Panc1 (cell line): Measurements from ENCODE around the gene APLNR. TPM values are rescaled to one million over a fixed set of nuclear protein-coding genes. Genes with fewer than 3 reads are reported as not detected.

Source experiments
- ATAC-seq: fragments of 200-7000 bp; cut with Tn5 transposase; 2 replicates; pipeline ENCODE4 v1.9.1; 2020; ENCODE audit warnings: mild to moderate bottlenecking, moderate library complexity
- BruUV-seq: library from RNA; stranded (reverse); fragments of 400-500 nt; replicated peaks from 2 replicates; lab custom pipeline; 2021; lab: Mats Ljungman, UMichigan
- CTCF ChIA-PET: fragments of 300-600 bp; sonication (Branson Sonifier 250); formaldehyde crosslinking; loops from one replicate; lab custom pipeline; 2022; ENCODE audit warnings: antibody characterized with exemption; lab: Charles Lee
- POLR2A ChIA-PET: fragments of 300-600 bp; sonication (Branson Sonifier 250); formaldehyde crosslinking; loops from one replicate; lab custom pipeline; 2022; ENCODE audit warnings: antibody characterized with exemption; lab: Charles Lee
- DNase-seq: peaks from one replicate; pipeline ENCODE4 v3.0.0-alpha.2; 2010; ENCODE audit warnings: low read depth, low spot score
- H3K27ac ChIP-seq: 2 replicates; pipeline ENCODE4 v1.5.1; 2011; ENCODE audit warnings: mild to moderate bottlenecking, low read length, inconsistent platforms
- H3K27me3 ChIP-seq: fragments of 200-500 bp; sonication (Bioruptor generic); 2 replicates; pipeline ENCODE4 v1.6.0; 2014; ENCODE audit warnings: low read length, inconsistent platforms; ENCODE audit not compliant: control insufficient read depth, insufficient read depth
- H3K36me3 ChIP-seq: fragments of 200-500 bp; sonication (Bioruptor generic); 2 replicates; pipeline ENCODE4 v1.5.1; 2014; ENCODE audit warnings: inconsistent platforms, mild to moderate bottlenecking, low read length, moderate library complexity; ENCODE audit not compliant: control insufficient read depth, insufficient read depth
- H3K4me1 ChIP-seq: 2 replicates; pipeline ENCODE4 v1.5.1; 2011; ENCODE audit warnings: inconsistent platforms, mild to moderate bottlenecking, low read length, moderate library complexity; ENCODE audit not compliant: control insufficient read depth, insufficient read depth
- H3K4me3 ChIP-seq, 2 experiments: 2 replicates each; pipeline ENCODE4 v1.5.1; 2011 to 2012; ENCODE audit warnings: low read depth in 2 of 2, low read length in 2 of 2, mild to moderate bottlenecking in 2 of 2, inconsistent platforms in 1 of 2, moderate library complexity in 1 of 2
- H3K9me3 ChIP-seq: fragments of 200-500 bp; sonication (Bioruptor generic); 2 replicates; pipeline ENCODE4 v1.5.1; 2014; ENCODE audit warnings: low read depth, mild to moderate bottlenecking, inconsistent platforms, low read length, moderate library complexity; ENCODE audit not compliant: control insufficient read depth, insufficient read depth
- CTCF ChIP-seq: fragments of 450-650 bp; IDR thresholded peaks from 2 replicates; pipeline ENCODE4 v1.5.1; 2017; ENCODE audit warnings: mild to moderate bottlenecking
- POLR2AphosphoS5 ChIP-seq: IDR thresholded peaks from 2 replicates; pipeline ENCODE4 v1.6.1; 2012; ENCODE audit warnings: mild to moderate bottlenecking, low read depth, low read length, moderate library complexity
- REST ChIP-seq, 2 experiments: IDR thresholded peaks; 2 replicates each; pipeline ENCODE4 v1.6.1; 2011 to 2012; ENCODE audit warnings: low read depth in 2 of 2, control low read depth in 1 of 2, low read length in 1 of 2, mild to moderate bottlenecking in 1 of 2, moderate library complexity in 1 of 2; ENCODE audit not compliant: insufficient read depth in 1 of 2
- SIN3A ChIP-seq: IDR thresholded peaks from 2 replicates; pipeline ENCODE4 v1.6.1; 2012; ENCODE audit warnings: low read depth, mild to moderate bottlenecking, low read length, moderate library complexity, borderline replicate concordance; ENCODE audit not compliant: insufficient read depth
- TCF7L2 ChIP-seq: IDR thresholded peaks from 2 replicates; pipeline ENCODE4 v1.6.1; 2011; ENCODE audit warnings: mild to moderate bottlenecking, low read depth, low read length, inconsistent platforms
- in situ Hi-C: cut with HindIII; loops from 2 replicates; pipeline ENCODE4 v1.10.0; 2016; ENCODE audit warnings: low sequenced_read_pairs, low pct_unique_long_range_greater_than_20kb
- intact Hi-C: fragments of 100-400 bp; cut with micrococcal nuclease; formaldehyde crosslinking; loops from one replicate; pipeline ENCODE4 v1.10.0; 2022; ENCODE audit not compliant: unreplicated experiment
- total RNA-seq: library from RNA; stranded (reverse); gene quantifications from one replicate; pipeline ENCODE4 v1.2.1, GENCODE V29; 2021; ENCODE audit not compliant: unreplicated experiment

The APLNR gene
- total RNA-seq, 1 experiment from 2014 or later, result not detected

- H3K27me3 ChIP-seq, result no peaks in the 10 kb centered on the region
- H3K9me3 ChIP-seq, result no peaks in the 10 kb centered on the region
- TF ChIP-seq CTCF (no peak), TCF7L2 (no peak), POLR2AphosphoS5 (no peak), REST (IDR thresholded peaks at IDR 0.05; ENCODE audit: insufficient read depth in 1 of 2, low read depth in 2 of 2, low read length in 1 of 2) (no peak)
- CTCF ChIA-PET, result no interaction called here
- H3K36me3 ChIP-seq, result no peaks in the 10 kb centered on the region
- H3K4me1 ChIP-seq, result no peaks in the 10 kb centered on the region
- in situ Hi-C loops (no loop called here), intact Hi-C loops (no loop called here)
- no peak overlapping the region for H3K27ac ChIP-seq
- no TSS peak for BruUV-seq
- no peak for ATAC-seq
- no peak overlapping the region for H3K4me3 ChIP-seq
- POLR2A ChIA-PET, result no interaction called here
- DNase-seq, result no peak
Observed at GRCh38 chr11:57263351-57263750, 26.3 kb upstream of the APLNR start.

- no peaks in the 10 kb centered on the region for H3K9me3 ChIP-seq
- DNase-seq (no peak), ATAC-seq (no peak)
- H3K27ac ChIP-seq, result no peak overlapping the region
- H3K36me3 ChIP-seq, result no peaks in the 10 kb centered on the region
- no peaks in the 10 kb centered on the region for H3K4me1 ChIP-seq
- H3K4me3 ChIP-seq, result no peak overlapping the region
- TF ChIP-seq POLR2AphosphoS5, result no peak
- intact Hi-C loops (no loop called here), in situ Hi-C loops (no loop called here)
- H3K27me3 ChIP-seq, result no peaks in the 10 kb centered on the region
- ChIA-PET POLR2A (no interaction called here), CTCF (no interaction called here)
- no TSS peak for BruUV-seq
Observed at GRCh38 chr11:57262157-57262556, 25.1 kb upstream of the APLNR start.

GRCh38 chr11:57260937-57261783 lies 24.1 kb upstream of the APLNR start:
- no peaks in the 10 kb centered on the region for H3K4me1 ChIP-seq
- TF ChIP-seq SIN3A, result no peak
- DNase-seq (no peak), ATAC-seq (no peak)
- H3K9me3 ChIP-seq, result no peaks in the 10 kb centered on the region
- ChIA-PET CTCF (no interaction called here), POLR2A (no interaction called here)
- intact Hi-C loops, result no loop called here
- H3K27me3 ChIP-seq, result no peaks in the 10 kb centered on the region
- no peak overlapping the region for H3K4me3 ChIP-seq
- BruUV-seq, result no TSS peak
- H3K36me3 ChIP-seq, result no peaks in the 10 kb centered on the region
- no peak overlapping the region for H3K27ac ChIP-seq
- in situ Hi-C loops, result no loop called here
